GM18499 (cell line): Measurements from ENCODE around the gene RSPH4A.
"Not testable (repeated sequence)": the region's sequence is repeated elsewhere in the genome, so short reads cannot be mapped to it uniquely, and the experiment has no call there.

ENCODE experiments used
- ATAC-seq: cut with Tn5 transposase; IDR thresholded peaks from one replicate; pipeline ENCODE4 v1.9.1; 2021; ENCODE audit warnings: moderate number of reproducible peaks; ENCODE audit not compliant: insufficient read depth, unreplicated experiment

The RSPH4A gene

GRCh38 chr6:116615937-116616736 is at the start of gene RSPH4A:
RSPH4A (plus strand) TSS chr6:116616479; CDS start chr6:116616624, 145 bp downstream.
- peak; percentile 99 for ATAC-seq

- no peak for ATAC-seq
These were observed 48.2 kb upstream of the RSPH4A start for GRCh38 chr6:116568111-116568510.

GRCh38 chr6:116568821-116569755 is 47.2 kb upstream of the RSPH4A start:
- ATAC-seq: no peak

GRCh38 chr6:116570856-116571682 is 45.2 kb upstream of the RSPH4A start, which contains the start of gene RWDD1:
RWDD1 (plus strand) TSS chr6:116571504; CDS start chr6:116571583, 79 bp downstream.
- peak; percentile 84 for ATAC-seq

GRCh38 chr6:116571683-116572000 is 44.6 kb upstream of the RSPH4A start:
- no peak for ATAC-seq

- no peak for ATAC-seq
These were observed 44.1 kb upstream of the RSPH4A start for GRCh38 chr6:116572162-116572561.

- ATAC-seq: no peak
These were observed 41.1 kb upstream of the RSPH4A start for GRCh38 chr6:116575227-116575626.

GRCh38 chr6:116577486-116577885 is 38.8 kb upstream of the RSPH4A start:
- ATAC-seq: no peak

GRCh38 chr6:116578335-116578734 is 37.9 kb upstream of the RSPH4A start:
- ATAC-seq: no peak

- ATAC-seq: no peak
These were observed 37.1 kb upstream of the RSPH4A start for GRCh38 chr6:116579143-116579542.

- no peak for ATAC-seq
These were observed 36.1 kb upstream of the RSPH4A start for GRCh38 chr6:116580198-116580597.

GRCh38 chr6:116586276-116586675 is 30.0 kb upstream of the RSPH4A start:
- ATAC-seq: no peak

GRCh38 chr6:116586738-116587137 is 29.5 kb upstream of the RSPH4A start:
- no peak for ATAC-seq

- ATAC-seq: no peak
These were observed 21.0 kb upstream of the RSPH4A start for GRCh38 chr6:116595247-116595646.

GRCh38 chr6:116596815-116597214 is 19.5 kb upstream of the RSPH4A start:
- ATAC-seq: no peak

GRCh38 chr6:116603916-116604315 is 12.4 kb upstream of the RSPH4A start:
- ATAC-seq: not testable (repeated sequence)

GRCh38 chr6:116604868-116605267 is 11.4 kb upstream of the RSPH4A start:
- ATAC-seq: not testable (repeated sequence)

- ATAC-seq: no peak
These were observed 10.3 kb upstream of the RSPH4A start for GRCh38 chr6:116605935-116606334.

- ATAC-seq: no peak
These were observed 5.2 kb upstream of the RSPH4A start for GRCh38 chr6:116611056-116611455.

GRCh38 chr6:116616737-116617053 is 416 bp downstream of the RSPH4A start:
- ATAC-seq: no peak
